CD4-positive, alpha-beta T cell treated with Interleukin-12 subunit alpha and Interleukin-12 subunit beta, for 1 hour (primary cell): ENCODE data around the gene SRD5A3.

Experiments
- DNase-seq: peaks from one replicate; pipeline ENCODE4 v3.0.0-alpha.2; 2020

Gene SRD5A3

GRCh38 chr4:55416176-55416575 is 70.1 kb downstream of the SRD5A3 start:
- no peak for DNase-seq
